K562 (cell line): ENCODE measurements around the gene FMN1. TPM values are rescaled to one million over a fixed set of nuclear protein-coding genes. Genes with fewer than 3 reads are reported as not detected.

ENCODE experiments used
- ATAC-seq: fragments of 200-7000 bp; cut with Tn5 transposase; 3 replicates; pipeline ENCODE4 v1.9.1; 2020; ENCODE audit warnings: moderate library complexity
- BruUV-seq: library from RNA; stranded (reverse); fragments of 400-500 nt; replicated peaks from 2 replicates; lab custom pipeline; 2021; lab: Mats Ljungman, UMichigan
- CTCF ChIA-PET: fragments of 300-600 bp; formaldehyde crosslinking; extraction: SDS; loops from one replicate; lab custom pipeline; 2021; ENCODE audit warnings: low intra/inter-chr PET ratio; lab: Yijun Ruan, JAX
- POLR2A ChIA-PET: fragments of 300-600, 350-650 bp; sonication (Branson Sonifier 250); formaldehyde crosslinking; extraction: SDS; loops from one replicate; lab custom pipeline; 2021; ENCODE audit warnings: antibody characterized with exemption, inconsistent platforms; lab: Yijun Ruan, JAX
- DNase-seq, 4 experiments: peaks; one replicate each; pipeline versions ENCODE4 v3.0.0 to v3.0.0-alpha.2; 2011 to 2018; ENCODE audit warnings: low spot score in 3 of 4, mixed read lengths in 3 of 4; ENCODE audit errors: extremely low read depth in 1 of 4
- FAIRE-seq: peaks from 2 replicates; lab custom pipeline; 2011; peaks lifted over from hg19 to GRCh38; lab: Jason Lieb, UNC
- H2AFZ ChIP-seq: 2 replicates; pipeline ENCODE4 v1.6.0; 2011; ENCODE audit warnings: low read depth, low read length, control low read depth, inconsistent platforms
- H3K27ac ChIP-seq: fragments of 200-600 bp; 3 replicates; pipeline ENCODE4 v1.8.0; 2011; ENCODE audit warnings: low read depth, mild to moderate bottlenecking, control low read depth, inconsistent platforms, low read length, moderate library complexity, mixed read lengths; ENCODE audit errors: extremely low read depth
- H3K27me3 ChIP-seq, 2 experiments: fragments of 300-600 bp in 1 of 2; 2 replicates in 1 of 2; 3 replicates in 1 of 2; pipeline versions ENCODE4 v1.6.0 to v1.8.0; 2011; ENCODE audit warnings: inconsistent platforms in 2 of 2, low read length in 2 of 2, mild to moderate bottlenecking in 1 of 2, mixed read lengths in 1 of 2, moderate library complexity in 1 of 2; ENCODE audit not compliant: control insufficient read depth in 2 of 2, insufficient read depth in 2 of 2
- H3K36me3 ChIP-seq: fragments of 300-600 bp; 3 replicates; pipeline ENCODE4 v1.8.0; 2011; ENCODE audit warnings: mild to moderate bottlenecking, low read length, inconsistent platforms; ENCODE audit not compliant: control insufficient read depth, insufficient read depth
- H3K4me1 ChIP-seq, 2 experiments: fragments of 200-600 bp in 1 of 2; replicated peaks in 1 of 2; 2 replicates in 1 of 2; 3 replicates in 1 of 2; pipeline versions ENCODE4 v1.5.1 to v1.8.0; 2011; ENCODE audit warnings: inconsistent platforms in 2 of 2, low read length in 2 of 2, mild to moderate bottlenecking in 1 of 2, mixed read lengths in 1 of 2, moderate library complexity in 1 of 2; ENCODE audit not compliant: control insufficient read depth in 2 of 2, insufficient read depth in 2 of 2
- H3K4me2 ChIP-seq: 2 replicates; pipeline ENCODE4 v1.6.1; 2011; ENCODE audit warnings: low read length, control low read depth, inconsistent platforms, mixed read lengths; ENCODE audit not compliant: insufficient read depth
- H3K4me3 ChIP-seq: fragments of 200-600 bp; sonication (generic), shearing (Covaris generic); 2 replicates; pipeline ENCODE4 v1.5.1; 2016; ENCODE audit warnings: control low read depth, inconsistent platforms
- H3K79me2 ChIP-seq: fragments of 200-600 bp; 3 replicates; pipeline ENCODE4 v1.8.0; 2011; ENCODE audit warnings: low read length, inconsistent platforms; ENCODE audit not compliant: control insufficient read depth, insufficient read depth
- H3K9ac ChIP-seq, 2 experiments: 2 replicates each; pipeline versions ENCODE4 v1.6.0 to v1.6.1; 2011; ENCODE audit warnings: low read depth in 2 of 2, low read length in 2 of 2, control low read depth in 1 of 2, inconsistent platforms in 1 of 2, mild to moderate bottlenecking in 1 of 2, mixed read lengths in 1 of 2; ENCODE audit not compliant: insufficient read depth in 1 of 2
- H3K9me1 ChIP-seq: one replicate; pipeline ENCODE4 v1.6.0; 2011; ENCODE audit warnings: inconsistent platforms, mild to moderate bottlenecking, low read length, moderate library complexity; ENCODE audit not compliant: control insufficient read depth, insufficient read depth
- H3K9me3 ChIP-seq: replicated peaks from 2 replicates; pipeline ENCODE4 v1.5.1; 2011; ENCODE audit warnings: low read depth, low read length, inconsistent platforms; ENCODE audit not compliant: control insufficient read depth, insufficient read depth
- H4K20me1 ChIP-seq: replicated peaks from 2 replicates; pipeline ENCODE4 v1.6.1; 2011; ENCODE audit warnings: low read length, inconsistent platforms, mixed read lengths; ENCODE audit not compliant: control insufficient read depth, insufficient read depth
- CTCFL ChIP-seq: IDR thresholded peaks from 2 replicates; pipeline ENCODE4 v1.6.1; 2011; ENCODE audit warnings: borderline replicate concordance, low read depth, mild to moderate bottlenecking, moderate library complexity, low read length; ENCODE audit not compliant: insufficient read depth, poor library complexity, severe bottlenecking
- EP400 ChIP-seq: fragments of 450-650 bp; IDR thresholded peaks from 2 replicates; pipeline ENCODE4 v1.6.1; 2017; ENCODE audit warnings: antibody characterized with exemption, mild to moderate bottlenecking, moderate library complexity
- HDGF ChIP-seq: fragments of 450-650 bp; IDR thresholded peaks from 2 replicates; pipeline ENCODE4 v1.6.1; 2016
- KAT8 ChIP-seq: fragments of 450-650 bp; IDR thresholded peaks from 2 replicates; pipeline ENCODE4 v1.6.1; 2016; ENCODE audit warnings: low read depth, mild to moderate bottlenecking
- MYC ChIP-seq, 2 experiments: fragments of 250-450 bp in 1 of 2; sonication (Bioruptor Pico) in 1 of 2; IDR thresholded peaks; 2 replicates each; pipeline versions ENCODE4 v1.5.1 to v1.6.1; 2012 to 2021; ENCODE audit warnings: low read depth in 2 of 2, borderline replicate concordance in 1 of 2, improper control_type of control experiment in 1 of 2, low read length in 1 of 2, mild to moderate bottlenecking in 1 of 2, moderate library complexity in 1 of 2
- PHTF2 ChIP-seq: fragments of 250-450 bp; sonication (Bioruptor Pico); IDR thresholded peaks from 2 replicates; pipeline ENCODE4 v1.5.0; 2021; ENCODE audit warnings: mild to moderate bottlenecking
- POLR3A ChIP-seq: IDR thresholded peaks from 2 replicates; pipeline ENCODE4 v1.6.1; 2011; ENCODE audit warnings: borderline replicate concordance, mild to moderate bottlenecking, moderate library complexity; ENCODE audit not compliant: insufficient read length, insufficient read depth; ENCODE audit errors: extremely low read depth
- ZKSCAN8 ChIP-seq: fragments of 200-800 bp; sonication (Bioruptor generic); IDR thresholded peaks from 2 replicates; pipeline ENCODE4 v1.6.1; 2016; ENCODE audit warnings: missing genetic modification characterization, missing compliant biosample characterization
- ZNF134 ChIP-seq: fragments of 250-450 bp; sonication (Bioruptor Pico); conservative IDR thresholded peaks from 2 replicates; pipeline ENCODE4 v1.4.0; 2020
- ZNF282 ChIP-seq: sonication (generic); formaldehyde crosslinking; IDR thresholded peaks from 2 replicates; pipeline ENCODE4 v1.8.1; 2023; ENCODE audit warnings: missing genetic modification reagents
- ZNF644 ChIP-seq: fragments of 200-800 bp; sonication (Bioruptor generic); IDR thresholded peaks from 2 replicates; pipeline ENCODE4 v1.6.1; 2016; ENCODE audit warnings: low read depth, missing genetic modification characterization, missing compliant biosample characterization
- WGBS: fragments of 100-300 bp; shearing (Covaris generic); methylation state at CpG from one replicate; pipeline ENCODE4 v1.1.6; 2016; ENCODE audit warnings: low coverage, mixed read lengths; ENCODE audit not compliant: insufficient coverage; ENCODE audit errors: missing lambda C conversion rate; 5-methylcytosine and 5-hydroxymethylcytosine counted together
- in situ Hi-C: fragments of 300-500 bp; cut with MboI; formaldehyde crosslinking; loops from 4 replicates; pipeline ENCODE4 v1.15.0; 2018; ENCODE audit warnings: inconsistent platforms, mixed read lengths
- intact Hi-C: fragments of 100-400 bp; cut with micrococcal nuclease; formaldehyde crosslinking; loops from 2 replicates; pipeline ENCODE4 v1.14.2; 2022
- polyA plus RNA-seq, 8 experiments: library from polyadenylated mRNA; depleted of rRNA in 4 of 8; stranded (reverse) in 5 of 8; unstranded in 3 of 8; fragments of >200 nt; fragmentation: Nextera tagmentation in 2 of 8; fragmentation: Illumina TruSeq in 1 of 8; extraction: Ambion mirVana in 2 of 8; extraction: Trizol in 1 of 8; gene quantifications; 2 replicates each; pipeline versions ENCODE4 v1.2.1 to v1.2.3, GENCODE V29; 2011 to 2014; ENCODE audit warnings: inconsistent platforms in 1 of 8, missing spikeins in 1 of 8
- total RNA-seq, 7 experiments: library from RNA; depleted of rRNA in 6 of 7; stranded (reverse); fragments of >200 nt in 6 of 7; fragmentation: Illumina TruSeq in 2 of 7; extraction: Trizol in 2 of 7; gene quantifications; 2 replicates each; pipeline versions ENCODE4 v1.2.1 to v1.2.3, GENCODE V29; 2011 to 2021; ENCODE audit warnings: low replicate concordance in 1 of 7

Gene FMN1
- total and polyA plus RNA-seq, 9 of the 15 experiments (the other 6 are each of a cell fraction or from before 2014, with no cell fraction given) = 0.03 to 0.07 (median 0.04) TPM; not detected in 6

DNA sequence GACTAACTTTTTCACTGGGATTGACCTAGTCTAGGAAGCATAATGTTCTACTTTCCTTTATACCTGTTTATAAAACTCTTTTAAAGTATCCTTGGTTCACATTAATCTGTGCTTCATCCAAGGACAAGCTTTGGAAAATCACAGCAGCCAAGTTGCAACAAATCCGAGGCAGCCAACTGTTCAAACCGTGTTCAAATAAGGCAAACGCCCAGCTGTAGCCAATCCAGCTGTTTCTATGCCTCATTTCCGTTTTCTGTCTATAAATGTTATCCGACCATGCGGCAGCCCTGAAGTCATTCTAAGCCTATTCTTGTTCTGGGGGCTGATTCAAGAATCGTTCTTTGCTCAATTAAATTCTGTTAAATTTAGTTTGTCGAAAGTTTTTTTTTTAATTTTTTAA is 78.3 kb downstream of the FMN1 start:
- WGBS = 0% methylated on average over 8 of the region's 8 CpGs
- FAIRE-seq = no peak
- POLR2A ChIA-PET = interaction anchor here (0.7 kb wide), 2 partner anchors 28 to 57 kb away, joined by 3 to 4 read pairs; no protein-coding TSS in a partner anchor
- no peak for DNase-seq
- H2AFZ ChIP-seq = no peak overlapping the region
- H3K36me3 ChIP-seq = no peaks in the 10 kb centered on the region
- no peak overlapping the region for H3K27ac ChIP-seq
- H3K4me2 ChIP-seq = no peak overlapping the region
- CTCF ChIA-PET = no interaction called here
- peaks cover 0 to 4% of the 10 kb centered on the region in 2 experiments; a peak in 2 of 5 replicates for H3K27me3 ChIP-seq
- no TSS peak for BruUV-seq
- H3K9me3 ChIP-seq = no peaks in the 10 kb centered on the region
- H3K4me3 ChIP-seq = no peak overlapping the region
- H3K9ac ChIP-seq = no peak overlapping the region
- ATAC-seq = no peak
- intact Hi-C loops (no loop called here), in situ Hi-C loops (no loop called here)
- H3K9me1 ChIP-seq = no peaks in the 10 kb centered on the region
- H3K79me2 ChIP-seq = no peaks in the 10 kb centered on the region
- H4K20me1 ChIP-seq = no peaks in the 10 kb centered on the region
- no peaks in the 10 kb centered on the region for H3K4me1 ChIP-seq
- TF ChIP-seq ZKSCAN8 (CRISPR knock-in tag) (no peak), HDGF (no peak), EP400 (no peak), ZNF282 (CRISPR knock-in tag) (no peak), ZNF134 (no peak), PHTF2 (no peak), ZNF644 (tag) (no peak), CTCFL (no peak), MYC (IDR thresholded peaks at IDR 0.05; ENCODE audit: low read depth, low read length) (no peak), MYC (CRISPR knock-in tag; IDR thresholded peaks at IDR 0.05; ENCODE audit: borderline replicate concordance, low read depth) (no peak), POLR3A (no peak), KAT8 (no peak)
